Fibroblast of lung (primary cell): ENCODE results near the gene GPR152. TPM values are rescaled to one million over a fixed set of nuclear protein-coding genes. Genes with fewer than 3 reads are reported as not detected.
"Not testable (repeated sequence)": the region's sequence is repeated elsewhere in the genome, so short reads cannot be mapped to it uniquely, and the experiment has no call there.

Source experiments
- DNase-seq, 2 donors: peaks; one replicate each; pipeline versions ENCODE4 v3.0.0 to v3.0.0-alpha.2; 2010; ENCODE audit warnings: low read depth in 2 of 2
- H2AFZ ChIP-seq: 2 replicates; pipeline ENCODE4 v1.5.1; 2012; ENCODE audit warnings: low read length, control low read depth, inconsistent platforms
- H3K27ac ChIP-seq: 2 replicates; pipeline ENCODE4 v1.5.1; 2011; ENCODE audit warnings: low read length, control low read depth; ENCODE audit not compliant: insufficient read depth
- H3K27me3 ChIP-seq: 2 replicates; pipeline ENCODE4 v1.5.1; 2011; ENCODE audit warnings: mild to moderate bottlenecking, low read length; ENCODE audit not compliant: control insufficient read depth, insufficient read depth
- H3K36me3 ChIP-seq: 2 replicates; pipeline ENCODE4 v1.5.1; 2011; ENCODE audit warnings: low read length; ENCODE audit not compliant: control insufficient read depth, insufficient read depth
- H3K4me1 ChIP-seq: 2 replicates; pipeline ENCODE4 v1.5.1; 2011; ENCODE audit warnings: low read length; ENCODE audit not compliant: control insufficient read depth, insufficient read depth; ENCODE audit errors: extremely low read depth
- H3K4me2 ChIP-seq: 2 replicates; pipeline ENCODE4 v1.5.1; 2011; ENCODE audit warnings: low read length, control low read depth; ENCODE audit not compliant: insufficient read depth; ENCODE audit errors: extremely low read depth
- H3K4me3 ChIP-seq, 4 experiments: fragments of 200-600 bp in 1 of 4; sonication (generic) in 1 of 4; replicated peaks in 1 of 4; 2 replicates each; pipeline ENCODE4 v1.5.1; 2011 to 2016; ENCODE audit warnings: low read length in 4 of 4, low read depth in 3 of 4, mild to moderate bottlenecking in 3 of 4, control low read depth in 2 of 4, inconsistent platforms in 1 of 4, mixed read lengths in 1 of 4; ENCODE audit not compliant: insufficient read depth in 1 of 4; ENCODE audit errors: control extremely low read depth in 1 of 4
- H3K79me2 ChIP-seq: 2 replicates; pipeline ENCODE4 v1.5.1; 2012; ENCODE audit warnings: mild to moderate bottlenecking, low read length, inconsistent platforms; ENCODE audit not compliant: control insufficient read depth, insufficient read depth
- H3K9ac ChIP-seq: 2 replicates; pipeline ENCODE4 v1.5.1; 2011; ENCODE audit warnings: mild to moderate bottlenecking, low read length, control low read depth; ENCODE audit not compliant: insufficient read depth
- H3K9me3 ChIP-seq: 2 replicates; pipeline ENCODE4 v1.5.1; 2012; ENCODE audit warnings: low read depth, low read length; ENCODE audit not compliant: control insufficient read depth, insufficient read depth
- H4K20me1 ChIP-seq: 2 replicates; pipeline ENCODE4 v1.5.1; 2011; ENCODE audit warnings: low read length; ENCODE audit not compliant: control insufficient read depth, insufficient read depth; ENCODE audit errors: extremely low read depth
- EZH2 ChIP-seq: IDR thresholded peaks from 2 replicates; pipeline ENCODE4 v1.5.1; 2012; ENCODE audit warnings: low read length, control low read depth, mild to moderate bottlenecking; ENCODE audit errors: missing control alignments
- polyA plus RNA-seq, 2 donors: library from polyadenylated mRNA; depleted of rRNA in 1 of 2; stranded (reverse) in 1 of 2; unstranded in 1 of 2; fragments of >200 nt; gene quantifications; 2 replicates each; pipeline ENCODE4 v1.2.1, GENCODE V29; 2011 to 2012; ENCODE audit warnings: missing spikeins in 1 of 2
- total RNA-seq: library from RNA; depleted of rRNA; stranded (reverse); fragments of >200 nt; gene quantifications from 2 replicates; pipeline ENCODE4 v1.2.1, GENCODE V29; 2014
- TF ChIP-seq, protein P1 (sequence below), 2 donors: IDR thresholded peaks in 1 of 2; conservative IDR thresholded peaks in 1 of 2; 1 replicate in 1 of 2; 2 replicates in 1 of 2; pipeline ENCODE4 v1.5.1; 2011 to 2012; ENCODE audit warnings: low read length in 2 of 2, control low read depth in 1 of 2, inconsistent platforms in 1 of 2, low read depth in 1 of 2, mild to moderate bottlenecking in 1 of 2

Gene GPR152
- total and polyA plus RNA-seq, 2 donors (not counting 1 experiment from before 2014, with no cell fraction given): not detected

GRCh38 chr11:67405688-67406339 lies 46.7 kb downstream of the GPR152 start:
- H3K36me3 ChIP-seq: no peaks in the 10 kb centered on the region

GRCh38 chr11:67405196-67405567 lies 47.3 kb downstream of the GPR152 start:
- H3K9me3 ChIP-seq: no peaks in the 10 kb centered on the region
- H3K36me3 ChIP-seq: no peaks in the 10 kb centered on the region
- peaks cover 4% of the 10 kb centered on the region for H3K4me1 ChIP-seq
- TF ChIP-seq EZH2: no peak
- TF ChIP-seq, protein P1, sequence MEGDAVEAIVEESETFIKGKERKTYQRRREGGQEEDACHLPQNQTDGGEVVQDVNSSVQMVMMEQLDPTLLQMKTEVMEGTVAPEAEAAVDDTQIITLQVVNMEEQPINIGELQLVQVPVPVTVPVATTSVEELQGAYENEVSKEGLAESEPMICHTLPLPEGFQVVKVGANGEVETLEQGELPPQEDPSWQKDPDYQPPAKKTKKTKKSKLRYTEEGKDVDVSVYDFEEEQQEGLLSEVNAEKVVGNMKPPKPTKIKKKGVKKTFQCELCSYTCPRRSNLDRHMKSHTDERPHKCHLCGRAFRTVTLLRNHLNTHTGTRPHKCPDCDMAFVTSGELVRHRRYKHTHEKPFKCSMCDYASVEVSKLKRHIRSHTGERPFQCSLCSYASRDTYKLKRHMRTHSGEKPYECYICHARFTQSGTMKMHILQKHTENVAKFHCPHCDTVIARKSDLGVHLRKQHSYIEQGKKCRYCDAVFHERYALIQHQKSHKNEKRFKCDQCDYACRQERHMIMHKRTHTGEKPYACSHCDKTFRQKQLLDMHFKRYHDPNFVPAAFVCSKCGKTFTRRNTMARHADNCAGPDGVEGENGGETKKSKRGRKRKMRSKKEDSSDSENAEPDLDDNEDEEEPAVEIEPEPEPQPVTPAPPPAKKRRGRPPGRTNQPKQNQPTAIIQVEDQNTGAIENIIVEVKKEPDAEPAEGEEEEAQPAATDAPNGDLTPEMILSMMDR (conservative IDR thresholded peaks at IDR 0.05 in 1 of 2, IDR thresholded peaks at IDR 0.05 in 1 of 2; ENCODE audit: low read depth in 1 of 2, low read length in 2 of 2): no peak
- H3K9ac ChIP-seq: no peak overlapping the region
- no peak overlapping the region for H3K27ac ChIP-seq
- no peak overlapping the region for H2AFZ ChIP-seq
- H3K79me2 ChIP-seq: peaks cover 12% of the 10 kb centered on the region
- no peak overlapping the region for H3K4me2 ChIP-seq
- H4K20me1 ChIP-seq: no peaks in the 10 kb centered on the region
- peaks cover 6% of the 10 kb centered on the region for H3K27me3 ChIP-seq
- DNase-seq: no peak
- no peak overlapping the region for H3K4me3 ChIP-seq

More at GRCh38 chr11:67405688-67406339, 46.7 kb downstream of the GPR152 start:
- H3K4me2 ChIP-seq: no peak overlapping the region
- H3K79me2 ChIP-seq: peaks cover 5% of the 10 kb centered on the region
- H3K27ac ChIP-seq: no peak overlapping the region
- no peak overlapping the region for H3K9ac ChIP-seq
- H3K4me1 ChIP-seq: no peaks in the 10 kb centered on the region
- TF ChIP-seq, protein P1 (conservative IDR thresholded peaks at IDR 0.05 in 1 of 2, IDR thresholded peaks at IDR 0.05 in 1 of 2; ENCODE audit: low read depth in 1 of 2, low read length in 2 of 2): no peak
- TF ChIP-seq EZH2: no peak
- DNase-seq: no peak
- peaks cover 12% of the 10 kb centered on the region for H3K27me3 ChIP-seq
- no peaks in the 10 kb centered on the region for H4K20me1 ChIP-seq
- no peak overlapping the region for H2AFZ ChIP-seq
- H3K4me3 ChIP-seq: no peak overlapping the region
- no peaks in the 10 kb centered on the region for H3K9me3 ChIP-seq

GRCh38 chr11:67404515-67405195 lies 47.9 kb downstream of the GPR152 start:
- H3K27ac ChIP-seq: no peak overlapping the region
- H3K4me1 ChIP-seq: peaks cover 6% of the 10 kb centered on the region
- DNase-seq: no peak
- TF ChIP-seq, protein P1 (conservative IDR thresholded peaks at IDR 0.05 in 1 of 2, IDR thresholded peaks at IDR 0.05 in 1 of 2; ENCODE audit: low read depth in 1 of 2, low read length in 2 of 2): no peak
- no peak for TF ChIP-seq EZH2
- H3K79me2 ChIP-seq: peaks cover 15% of the 10 kb centered on the region
- H3K4me3 ChIP-seq: no peak overlapping the region
- H2AFZ ChIP-seq: no peak overlapping the region
- H3K36me3 ChIP-seq: no peaks in the 10 kb centered on the region
- H3K4me2 ChIP-seq: no peak overlapping the region
- H4K20me1 ChIP-seq: no peaks in the 10 kb centered on the region
- H3K9me3 ChIP-seq: no peaks in the 10 kb centered on the region
- H3K27me3 ChIP-seq: peaks cover under 1% of the 10 kb centered on the region
- H3K9ac ChIP-seq: no peak overlapping the region

- H3K9ac ChIP-seq, H3K27ac ChIP-seq, H3K9me3 ChIP-seq, H3K4me3 ChIP-seq, H4K20me1 ChIP-seq, H2AFZ ChIP-seq, DNase-seq, H3K4me1 ChIP-seq, H3K4me2 ChIP-seq, H3K27me3 ChIP-seq: not testable (repeated sequence)
- Histone ChIP-seq H3K79me2 (peaks cover 24% of the 10 kb centered on the region), H3K36me3 (peaks cover 12% of the 10 kb centered on the region)
Measured at GRCh38 chr11:67403085-67403484, 49.4 kb downstream of the GPR152 start.
